ENCODE measurements around the gene SH3RF3. TPM values are rescaled to one million over a fixed set of nuclear protein-coding genes. Genes with fewer than 3 reads are reported as not detected.

Gene SH3RF3
- total RNA-seq, 1 experiment from 2014 or later, result 1.0 TPM

DNA sequence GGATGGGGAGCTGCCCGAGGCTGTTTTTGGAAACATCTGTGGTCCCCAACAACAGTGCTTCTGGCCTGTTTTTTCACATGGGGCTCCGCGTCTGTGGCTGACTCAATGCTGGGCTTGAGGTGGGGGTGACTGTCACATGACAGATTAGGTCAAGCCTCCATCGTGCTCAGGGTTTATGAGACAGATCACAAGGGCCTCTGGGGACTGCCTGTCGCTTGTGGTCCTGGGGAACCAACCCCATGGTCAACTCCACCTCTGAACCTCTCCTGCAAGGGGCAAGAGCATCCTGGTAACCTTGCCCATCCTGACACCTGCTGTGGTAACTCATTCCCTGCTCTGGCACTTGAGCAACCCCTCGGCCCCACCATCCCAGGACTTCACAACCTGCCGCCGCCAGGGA lies 47.6 kb upstream of the SH3RF3 start:
- Mint-ChIP-seq H3K9me3 (peaks cover 20% of the 10 kb centered on the region), H3K27ac (no peak overlapping the region), H3K4me3 (no peak overlapping the region), H3K27me3 (ENCODE audit: low read depth) (peaks cover 15% of the 10 kb centered on the region), H3K36me3 (no peaks in the 10 kb centered on the region), H3K4me1 (no peaks in the 10 kb centered on the region)
- no peak for TF ChIP-seq CBFB (CRISPR knock-in tag; IDR thresholded peaks at IDR 0.05; ENCODE audit: low read depth)
- TF ChIP-seq ZNF138 (CRISPR knock-in tag; conservative IDR thresholded peaks at IDR 0.05), result no peak
- no peak for TF ChIP-seq CREB1 (CRISPR knock-in tag; IDR thresholded peaks at IDR 0.05)
- TF ChIP-seq, protein P1, sequence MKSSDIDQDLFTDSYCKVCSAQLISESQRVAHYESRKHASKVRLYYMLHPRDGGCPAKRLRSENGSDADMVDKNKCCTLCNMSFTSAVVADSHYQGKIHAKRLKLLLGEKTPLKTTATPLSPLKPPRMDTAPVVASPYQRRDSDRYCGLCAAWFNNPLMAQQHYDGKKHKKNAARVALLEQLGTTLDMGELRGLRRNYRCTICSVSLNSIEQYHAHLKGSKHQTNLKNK (CRISPR knock-in tag; IDR thresholded peaks at IDR 0.05), result no peak
- TF ChIP-seq, protein P2, sequence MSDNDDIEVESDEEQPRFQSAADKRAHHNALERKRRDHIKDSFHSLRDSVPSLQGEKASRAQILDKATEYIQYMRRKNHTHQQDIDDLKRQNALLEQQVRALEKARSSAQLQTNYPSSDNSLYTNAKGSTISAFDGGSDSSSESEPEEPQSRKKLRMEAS (CRISPR knock-in tag; IDR thresholded peaks at IDR 0.05), result no peak
- TF ChIP-seq IRF2 (CRISPR knock-in tag; IDR thresholded peaks at IDR 0.05; ENCODE audit: borderline replicate concordance, low read depth), result no peak
- ATAC-seq (no peak), DNase-seq (ENCODE audit: low spot score) (no peak)
- POLR2A ChIA-PET, result no interaction called here
- CTCF ChIA-PET, result no interaction called here

GRCh38 chr2:109083771-109084170 lies 45.2 kb upstream of the SH3RF3 start:
- ChIA-PET POLR2A (no interaction called here), CTCF (no interaction called here)
- ATAC-seq (no peak), DNase-seq (ENCODE audit: low spot score) (no peak)
- Mint-ChIP-seq H3K27me3 (ENCODE audit: low read depth) (peaks cover 15% of the 10 kb centered on the region), H3K9me3 (peaks cover 17% of the 10 kb centered on the region; the same call in 1 of the 2 replicates), H3K27ac (no peak overlapping the region), H3K4me1 (no peaks in the 10 kb centered on the region), H3K4me3 (no peak overlapping the region), H3K36me3 (no peaks in the 10 kb centered on the region)
- TF ChIP-seq GRHL2 (CRISPR knock-in tag; IDR thresholded peaks at IDR 0.05; ENCODE audit: insufficient replicate concordance, severe bottlenecking) (no peak), NR1H2 (CRISPR knock-in tag; IDR thresholded peaks at IDR 0.05) (no peak), RORB (CRISPR knock-in tag; IDR thresholded peaks at IDR 0.05) (no peak), TEAD1 (CRISPR knock-in tag; IDR thresholded peaks at IDR 0.05) (no peak), MYBL2 (CRISPR knock-in tag; IDR thresholded peaks at IDR 0.05) (no peak), NFE2L1 (CRISPR knock-in tag; IDR thresholded peaks at IDR 0.05) (no peak)
- TF ChIP-seq, protein P3, sequence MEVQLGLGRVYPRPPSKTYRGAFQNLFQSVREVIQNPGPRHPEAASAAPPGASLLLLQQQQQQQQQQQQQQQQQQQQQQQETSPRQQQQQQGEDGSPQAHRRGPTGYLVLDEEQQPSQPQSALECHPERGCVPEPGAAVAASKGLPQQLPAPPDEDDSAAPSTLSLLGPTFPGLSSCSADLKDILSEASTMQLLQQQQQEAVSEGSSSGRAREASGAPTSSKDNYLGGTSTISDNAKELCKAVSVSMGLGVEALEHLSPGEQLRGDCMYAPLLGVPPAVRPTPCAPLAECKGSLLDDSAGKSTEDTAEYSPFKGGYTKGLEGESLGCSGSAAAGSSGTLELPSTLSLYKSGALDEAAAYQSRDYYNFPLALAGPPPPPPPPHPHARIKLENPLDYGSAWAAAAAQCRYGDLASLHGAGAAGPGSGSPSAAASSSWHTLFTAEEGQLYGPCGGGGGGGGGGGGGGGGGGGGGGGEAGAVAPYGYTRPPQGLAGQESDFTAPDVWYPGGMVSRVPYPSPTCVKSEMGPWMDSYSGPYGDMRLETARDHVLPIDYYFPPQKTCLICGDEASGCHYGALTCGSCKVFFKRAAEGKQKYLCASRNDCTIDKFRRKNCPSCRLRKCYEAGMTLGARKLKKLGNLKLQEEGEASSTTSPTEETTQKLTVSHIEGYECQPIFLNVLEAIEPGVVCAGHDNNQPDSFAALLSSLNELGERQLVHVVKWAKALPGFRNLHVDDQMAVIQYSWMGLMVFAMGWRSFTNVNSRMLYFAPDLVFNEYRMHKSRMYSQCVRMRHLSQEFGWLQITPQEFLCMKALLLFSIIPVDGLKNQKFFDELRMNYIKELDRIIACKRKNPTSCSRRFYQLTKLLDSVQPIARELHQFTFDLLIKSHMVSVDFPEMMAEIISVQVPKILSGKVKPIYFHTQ (CRISPR knock-in tag; IDR thresholded peaks at IDR 0.05), result no peak
- TF ChIP-seq, protein P4, sequence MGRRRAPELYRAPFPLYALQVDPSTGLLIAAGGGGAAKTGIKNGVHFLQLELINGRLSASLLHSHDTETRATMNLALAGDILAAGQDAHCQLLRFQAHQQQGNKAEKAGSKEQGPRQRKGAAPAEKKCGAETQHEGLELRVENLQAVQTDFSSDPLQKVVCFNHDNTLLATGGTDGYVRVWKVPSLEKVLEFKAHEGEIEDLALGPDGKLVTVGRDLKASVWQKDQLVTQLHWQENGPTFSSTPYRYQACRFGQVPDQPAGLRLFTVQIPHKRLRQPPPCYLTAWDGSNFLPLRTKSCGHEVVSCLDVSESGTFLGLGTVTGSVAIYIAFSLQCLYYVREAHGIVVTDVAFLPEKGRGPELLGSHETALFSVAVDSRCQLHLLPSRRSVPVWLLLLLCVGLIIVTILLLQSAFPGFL (CRISPR knock-in tag; IDR thresholded peaks at IDR 0.05; ENCODE audit: borderline replicate concordance), result no peak

- peaks cover 19% of the 10 kb centered on the region; the same call in 1 of the 2 replicates for H3K9me3 Mint-ChIP-seq
- ATAC-seq, result no peak
- H3K36me3 Mint-ChIP-seq, result no peaks in the 10 kb centered on the region
- no peaks in the 10 kb centered on the region for H3K4me1 Mint-ChIP-seq
- H3K27me3 Mint-ChIP-seq (ENCODE audit: low read depth), result peaks cover 15% of the 10 kb centered on the region
- H3K27ac Mint-ChIP-seq, result no peak overlapping the region
- CTCF ChIA-PET, result no interaction called here
- POLR2A ChIA-PET, result no interaction called here
- DNase-seq (ENCODE audit: low spot score), result no peak
- H3K4me3 Mint-ChIP-seq, result no peak overlapping the region
- TF ChIP-seq GRHL2 (CRISPR knock-in tag; IDR thresholded peaks at IDR 0.05; ENCODE audit: insufficient replicate concordance, severe bottlenecking) (no peak), ATF1 (CRISPR knock-in tag; IDR thresholded peaks at IDR 0.05) (no peak), STAT6 (CRISPR knock-in tag; conservative IDR thresholded peaks at IDR 0.05; ENCODE audit: low read depth) (no peak), EMX1 (CRISPR knock-in tag; IDR thresholded peaks at IDR 0.05) (no peak), SP1 (CRISPR knock-in tag; conservative IDR thresholded peaks at IDR 0.05) (no peak), ZNF423 (CRISPR knock-in tag; IDR thresholded peaks at IDR 0.05) (no peak), NFYB (CRISPR knock-in tag; conservative IDR thresholded peaks at IDR 0.05; ENCODE audit: low read depth) (no peak), MXD4 (CRISPR knock-in tag; IDR thresholded peaks at IDR 0.05; ENCODE audit: borderline replicate concordance) (no peak), NFATC4 (CRISPR knock-in tag; IDR thresholded peaks at IDR 0.05) (no peak)
- TF ChIP-seq, protein P2 (CRISPR knock-in tag; IDR thresholded peaks at IDR 0.05), result no peak
Measured at GRCh38 chr2:109084341-109084740, 44.7 kb upstream of the SH3RF3 start.

All from WTC11 (cell line).